M059J (cell line): ENCODE measurements around the gene SMYD3. TPM values are rescaled to one million over a fixed set of nuclear protein-coding genes. Genes with fewer than 3 reads are reported as not detected.

Experiments
- DNase-seq: peaks from one replicate; pipeline ENCODE4 v3.0.0-alpha.2; 2012; ENCODE audit warnings: low read depth
- total RNA-seq: library from RNA; depleted of rRNA; stranded (reverse); fragments of >200 nt; shearing (Covaris generic); gene quantifications from 2 replicates; pipeline ENCODE4 v1.2.3, GENCODE V29; 2014

Gene SMYD3
- total RNA-seq, 1 experiment from 2014 or later, result 35.5 TPM

DNA sequence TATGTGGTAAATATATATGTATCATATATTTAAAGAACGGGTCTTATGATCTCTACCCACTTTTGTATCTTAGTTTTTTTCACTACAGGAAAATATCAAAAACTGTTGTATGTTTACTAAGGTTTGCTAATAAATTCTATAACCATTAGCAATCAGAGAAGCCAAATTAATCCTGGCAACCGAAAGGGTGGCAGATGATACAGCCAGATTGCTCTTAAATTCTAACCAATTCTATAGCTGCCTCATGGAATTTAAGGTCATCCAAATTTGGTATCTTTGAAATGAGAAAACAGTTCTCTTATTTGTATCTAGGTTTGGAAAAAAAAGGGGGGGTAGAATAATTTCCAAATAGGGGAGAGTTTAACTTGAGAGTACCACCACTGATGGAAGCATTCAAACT is 591.2 kb downstream of the SMYD3 start:
- DNase-seq, result no peak

DNA sequence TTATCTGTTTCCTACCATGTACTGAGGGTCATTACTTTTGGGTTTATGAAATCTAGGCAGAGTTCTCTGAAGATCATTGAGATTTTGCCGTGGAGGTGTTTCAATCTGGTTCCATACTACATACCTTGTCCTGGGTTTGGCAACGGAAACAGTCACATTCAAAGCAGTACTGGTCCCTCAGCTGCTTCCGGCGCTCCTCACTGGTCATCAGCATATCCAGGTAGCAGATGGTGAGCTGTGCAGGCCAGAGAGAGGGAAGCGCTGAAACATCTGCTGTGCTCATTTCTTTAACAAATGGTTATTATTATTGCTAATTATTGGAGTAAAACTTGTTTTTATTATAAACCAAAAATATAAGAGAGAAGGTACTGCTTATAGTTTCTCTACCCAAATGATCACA is 591.7 kb downstream of the SMYD3 start:
- no peak for DNase-seq

DNA sequence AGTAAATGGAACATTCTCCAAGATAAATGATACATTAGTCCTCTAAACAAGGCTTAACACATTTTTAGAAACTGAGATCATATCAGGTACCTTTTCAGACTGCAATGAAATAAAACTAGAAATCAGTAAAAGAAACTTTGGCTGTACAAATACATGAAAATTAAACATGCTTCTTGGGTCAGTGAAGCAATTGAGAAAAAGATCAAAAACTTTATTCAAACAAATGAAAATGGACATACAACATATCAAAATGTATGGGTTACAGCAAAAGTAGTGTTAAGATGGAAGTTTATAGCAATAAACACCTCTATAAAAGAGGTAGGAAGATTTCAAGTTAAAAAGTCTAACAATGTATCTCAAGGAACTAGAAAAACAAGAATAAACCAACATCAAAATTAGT is 598.5 kb downstream of the SMYD3 start:
- DNase-seq, result no peak

DNA sequence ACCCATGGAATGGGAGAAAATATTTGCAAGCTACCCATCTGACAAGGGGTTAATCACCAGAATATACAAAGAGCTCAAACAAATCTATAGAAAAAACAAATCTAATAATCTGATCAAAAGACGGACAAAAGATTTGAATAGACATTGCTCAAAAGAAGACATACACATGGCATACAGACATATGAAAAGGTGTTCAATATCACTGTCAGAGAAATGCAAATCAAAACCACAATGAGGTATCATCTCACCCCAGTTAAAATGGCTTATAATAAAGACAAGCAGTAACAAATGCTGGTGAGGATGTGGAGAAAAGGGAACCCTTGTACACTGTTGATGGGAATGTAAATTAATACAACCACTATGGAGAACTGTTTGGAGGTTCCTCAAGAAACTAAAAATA is 600.9 kb downstream of the SMYD3 start:
- no peak for DNase-seq

DNA sequence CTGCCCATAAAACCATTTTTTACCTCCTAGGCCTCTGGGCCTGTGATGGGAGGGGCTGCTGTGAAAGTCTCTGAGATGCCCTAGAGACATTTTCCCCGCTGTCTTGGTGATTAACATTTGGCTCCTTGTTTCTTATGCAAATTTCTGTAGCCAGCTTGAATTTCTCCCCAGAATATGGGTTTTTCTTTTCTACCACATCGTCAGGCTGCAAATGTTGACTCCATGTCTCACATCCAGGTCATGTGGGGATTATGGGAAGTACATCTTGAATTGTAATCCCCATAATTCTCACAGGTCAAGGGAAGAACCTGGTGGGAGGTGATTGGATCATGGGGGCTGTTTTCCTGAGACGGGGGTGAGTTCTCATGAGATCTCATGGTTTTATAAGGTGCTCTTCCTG is 603.2 kb downstream of the SMYD3 start:
- DNase-seq, result no peak

DNA sequence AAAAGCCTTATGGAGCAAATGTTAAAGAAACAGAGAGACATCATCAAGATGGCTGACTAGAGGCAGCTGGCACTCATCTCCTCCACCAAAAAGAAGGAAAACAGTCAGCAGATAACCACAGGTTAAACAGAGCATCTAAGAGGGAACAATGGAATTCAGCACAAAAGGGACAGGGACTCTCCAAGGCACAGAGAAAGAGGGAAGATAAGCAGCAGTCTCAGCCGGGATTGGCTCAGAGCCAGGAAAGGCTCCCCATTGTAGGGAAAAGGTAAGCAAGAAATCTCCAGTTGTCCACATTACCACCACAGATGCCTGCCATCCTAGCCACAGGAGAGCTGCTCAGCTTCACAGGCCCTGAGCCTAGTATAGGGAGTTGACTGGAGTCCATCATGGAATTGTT is 605.5 kb downstream of the SMYD3 start:
- no peak for DNase-seq

DNA sequence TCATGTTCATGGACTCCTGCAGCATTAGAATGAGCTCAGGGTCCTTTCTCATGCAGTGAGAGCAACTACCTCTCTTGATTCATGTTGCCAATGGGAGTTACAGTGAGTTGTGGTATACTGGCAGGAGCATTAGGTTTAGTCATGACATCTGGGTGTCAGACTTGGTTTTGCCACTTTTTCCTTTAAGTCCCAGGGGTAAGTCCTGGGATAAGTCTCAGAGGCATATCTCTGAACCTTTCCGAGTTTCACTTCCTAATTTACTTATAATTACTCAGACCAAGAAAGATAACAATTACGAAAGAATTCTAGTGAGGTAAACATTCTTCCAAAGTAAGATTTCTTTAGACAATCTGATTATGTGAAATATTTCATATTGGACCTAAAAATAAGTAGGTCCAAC is 606.0 kb downstream of the SMYD3 start:
- no peak for DNase-seq

DNA sequence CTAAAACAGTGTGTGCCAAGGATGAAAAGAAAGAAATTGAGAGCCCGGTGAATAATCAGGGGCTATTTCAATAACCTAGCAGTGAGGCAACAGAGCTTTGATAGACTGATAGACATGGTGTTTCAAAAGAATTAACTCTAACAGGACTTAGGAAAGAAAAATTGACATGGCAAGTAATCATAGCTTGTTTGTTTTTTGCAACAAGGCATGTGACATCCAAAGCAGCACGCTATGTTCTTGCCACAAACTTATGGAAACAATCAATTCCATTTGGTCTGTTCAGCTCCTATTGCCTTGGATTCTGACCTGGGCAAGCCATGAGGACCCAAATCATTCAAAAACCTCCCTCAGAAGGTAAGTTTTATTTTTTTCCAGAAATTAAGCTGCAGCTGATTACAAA is 608.5 kb downstream of the SMYD3 start:
- no peak for DNase-seq

DNA sequence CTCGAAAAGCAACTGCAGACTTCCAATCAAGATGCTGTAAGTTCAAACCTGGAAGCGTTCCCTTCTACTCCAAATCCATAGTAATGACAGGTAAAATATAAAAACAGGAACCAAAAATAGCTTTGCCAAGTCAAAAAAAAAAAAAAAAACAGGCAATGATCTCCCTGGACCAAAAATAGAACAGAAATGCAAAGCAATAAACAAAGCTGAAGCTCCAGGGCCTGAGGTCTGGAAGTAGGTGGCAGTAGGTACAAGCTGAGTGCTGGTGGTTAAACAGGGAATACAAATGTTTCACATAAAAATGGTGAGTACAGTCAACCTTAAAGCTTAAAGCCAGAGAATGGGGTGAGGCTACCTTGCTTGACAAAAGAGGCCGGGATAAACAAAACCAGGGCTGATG is 610.8 kb downstream of the SMYD3 start:
- peak; percentile 12 for DNase-seq

DNA sequence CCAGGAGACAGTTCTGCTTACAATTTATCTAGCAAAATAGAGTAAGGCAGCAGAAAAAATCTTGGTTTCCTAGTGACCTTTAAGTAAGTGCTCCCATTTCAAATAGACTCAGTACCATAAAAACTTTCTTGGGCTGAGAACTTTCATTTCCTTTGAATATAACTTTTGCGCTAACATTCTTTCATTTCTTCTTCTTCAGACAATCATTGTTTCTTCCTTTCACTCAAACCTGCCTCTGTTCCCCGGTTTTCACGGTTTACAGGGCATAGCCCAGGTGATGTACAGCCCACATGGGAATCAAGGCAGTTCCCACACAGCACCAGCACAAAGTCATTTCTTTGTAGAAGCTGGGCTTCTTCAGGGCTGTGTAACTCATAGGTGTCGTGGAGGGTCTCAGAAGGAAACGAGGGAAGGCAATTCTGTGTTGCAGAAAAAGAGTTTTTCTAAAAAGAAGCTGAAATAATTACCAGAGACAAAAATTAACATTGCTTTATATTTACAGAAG is 611.6 kb downstream of the SMYD3 start:
- DNase-seq, result no peak

DNA sequence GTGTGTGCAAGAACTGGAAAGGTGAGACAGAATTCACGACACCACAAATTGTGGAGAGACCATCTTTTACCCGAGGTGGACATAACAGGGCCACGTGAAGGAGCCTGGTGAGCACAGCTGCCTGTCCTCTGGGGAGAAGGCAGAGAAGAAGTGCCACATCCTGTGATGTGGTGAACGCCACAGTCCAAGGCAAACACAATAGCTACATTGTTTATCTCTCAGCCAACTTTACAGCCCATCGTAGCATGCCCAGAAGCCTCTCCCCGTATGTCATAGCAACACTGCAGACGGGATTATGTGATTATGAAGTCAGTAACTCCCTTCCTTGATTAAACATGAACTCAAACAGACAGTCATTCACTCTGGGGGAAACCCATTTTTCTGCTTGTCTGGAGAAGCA is 612.2 kb downstream of the SMYD3 start:
- DNase-seq, result no peak

DNA sequence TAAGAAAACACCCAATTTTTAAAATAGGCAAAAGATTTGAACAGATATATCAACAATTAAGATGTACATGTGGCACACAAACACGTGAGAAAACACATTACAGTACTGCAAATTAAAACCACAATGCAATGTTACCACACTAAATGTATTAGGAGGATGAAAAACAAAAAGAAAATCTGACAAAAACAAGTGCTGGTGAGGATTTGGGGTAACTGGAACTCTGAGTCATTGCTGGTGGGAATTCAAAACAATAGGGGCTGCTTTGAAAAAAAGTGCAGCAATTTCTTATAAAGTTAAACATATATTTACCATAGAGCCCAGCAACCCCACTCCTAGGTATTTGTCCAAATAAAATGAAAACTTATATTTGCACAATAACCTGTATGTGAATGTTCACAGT is 614.1 kb downstream of the SMYD3 start:
- DNase-seq, result no peak

DNA sequence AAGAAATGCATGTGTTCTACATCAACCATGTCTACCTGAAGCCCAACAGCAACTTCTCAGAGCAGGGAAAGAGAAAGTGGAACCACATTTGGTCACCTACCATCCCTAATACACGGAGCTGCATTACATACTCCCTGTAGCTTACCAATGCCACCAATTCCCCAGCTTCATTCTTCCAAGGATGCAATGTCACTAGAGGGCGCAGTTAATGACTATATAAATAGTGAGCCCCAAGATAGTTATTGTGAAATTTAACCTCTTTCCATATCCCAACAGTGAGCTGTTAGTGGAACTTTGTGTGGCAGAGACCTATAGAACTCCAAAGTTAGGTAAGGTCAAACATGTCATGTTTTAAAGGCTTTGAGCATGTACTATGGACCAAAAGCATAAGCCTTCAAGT is 618.3 kb downstream of the SMYD3 start:
- peak; percentile 42 for DNase-seq

DNA sequence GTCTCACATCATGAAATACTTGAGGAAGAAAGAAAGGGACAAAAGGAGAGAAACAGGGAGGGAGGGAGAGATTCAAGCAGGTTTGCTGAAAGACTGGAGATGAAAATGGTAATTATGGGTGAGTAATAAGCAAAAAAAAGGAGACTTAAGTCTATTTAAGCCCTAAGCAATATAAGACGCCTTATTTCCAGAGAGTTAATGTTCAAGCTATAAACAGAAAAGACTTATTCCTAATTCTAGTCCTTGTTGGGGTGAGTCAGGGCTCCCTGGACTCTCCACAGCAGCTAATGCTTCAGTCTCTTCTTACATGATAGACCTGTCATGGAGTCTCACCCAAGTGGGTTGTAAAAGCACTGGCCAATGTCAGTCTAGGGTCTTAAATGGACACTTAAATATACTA is 619.2 kb downstream of the SMYD3 start:
- DNase-seq, result no peak

DNA sequence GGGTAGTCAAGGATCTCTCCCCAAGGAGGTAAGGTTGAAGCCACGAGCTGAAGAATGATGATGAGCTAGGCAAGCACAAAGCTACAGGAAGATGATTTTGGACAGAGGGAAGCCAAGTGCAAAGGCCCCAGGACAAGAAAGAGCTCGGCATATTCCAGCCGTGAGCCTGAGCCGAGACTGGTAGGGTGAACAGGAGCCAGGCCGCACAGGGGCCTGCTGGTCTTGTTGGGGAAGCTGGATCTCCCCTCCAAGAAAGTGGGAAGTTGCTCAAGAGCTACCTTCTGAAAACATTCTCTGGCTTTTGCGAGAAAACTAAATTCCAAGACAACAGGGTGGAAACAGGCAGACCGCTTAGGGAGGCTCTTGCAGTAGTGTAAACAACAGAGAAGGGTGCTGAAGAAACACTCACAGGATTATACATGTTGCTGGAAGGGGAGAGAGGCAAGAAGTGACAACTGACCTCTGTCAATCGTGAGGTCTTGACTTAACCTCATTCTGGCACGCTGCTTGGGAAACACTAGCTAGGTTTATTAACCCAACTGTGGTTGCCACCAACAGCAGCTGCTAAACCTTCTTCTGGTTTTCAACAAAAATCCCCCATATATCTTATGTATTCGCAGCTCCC is 625.2 kb downstream of the SMYD3 start:
- DNase-seq, result no peak

DNA sequence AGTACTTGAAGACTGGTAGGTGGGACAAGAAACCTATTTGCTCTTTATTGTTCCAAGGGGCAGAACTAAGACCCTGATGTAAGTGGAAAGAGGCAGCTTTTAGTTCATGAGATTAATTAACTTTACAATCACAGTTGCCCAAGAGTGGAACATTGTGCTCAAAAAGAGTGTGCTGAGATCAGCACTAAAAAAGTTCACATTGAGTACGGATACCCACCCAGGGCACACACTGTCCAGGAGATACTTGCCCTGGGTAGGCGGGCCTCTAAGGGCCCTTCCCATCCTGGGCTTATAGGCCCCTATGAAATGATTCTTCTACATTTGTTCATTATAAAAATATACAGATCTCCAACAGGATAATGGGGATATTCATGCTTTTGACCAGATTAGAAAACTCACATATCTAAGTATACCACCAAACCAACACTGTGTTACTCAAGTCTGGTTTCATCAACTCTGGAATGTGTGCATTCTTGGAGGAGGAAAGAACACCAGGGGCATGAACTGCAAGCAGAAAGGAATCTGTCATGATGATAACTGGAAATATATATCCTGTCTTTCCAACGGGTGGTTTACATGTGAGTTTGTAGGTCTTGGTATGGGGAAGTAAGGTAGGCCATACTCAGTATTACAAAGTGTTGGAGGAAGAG is 626.2 kb downstream of the SMYD3 start:
- DNase-seq, result peak; percentile 71

DNA sequence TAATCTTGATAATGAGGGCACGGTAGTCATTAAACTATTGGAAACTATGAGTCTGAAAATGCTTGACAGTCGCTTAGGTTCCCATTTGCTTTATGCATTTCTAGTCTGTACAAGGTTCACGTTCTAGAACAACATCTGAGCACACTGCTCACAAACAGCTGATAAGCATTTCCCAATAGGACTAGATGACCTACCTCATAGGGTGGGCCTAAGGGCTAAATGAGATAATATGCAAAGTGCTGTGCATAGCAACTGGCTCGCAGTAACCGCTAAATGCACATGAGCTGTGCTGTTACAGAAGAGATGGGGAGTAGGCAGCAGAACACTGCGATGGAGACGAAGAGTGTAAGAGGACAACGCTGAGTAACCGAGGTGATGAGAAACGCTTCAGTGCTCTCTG is 628.0 kb downstream of the SMYD3 start:
- DNase-seq, result no peak

DNA sequence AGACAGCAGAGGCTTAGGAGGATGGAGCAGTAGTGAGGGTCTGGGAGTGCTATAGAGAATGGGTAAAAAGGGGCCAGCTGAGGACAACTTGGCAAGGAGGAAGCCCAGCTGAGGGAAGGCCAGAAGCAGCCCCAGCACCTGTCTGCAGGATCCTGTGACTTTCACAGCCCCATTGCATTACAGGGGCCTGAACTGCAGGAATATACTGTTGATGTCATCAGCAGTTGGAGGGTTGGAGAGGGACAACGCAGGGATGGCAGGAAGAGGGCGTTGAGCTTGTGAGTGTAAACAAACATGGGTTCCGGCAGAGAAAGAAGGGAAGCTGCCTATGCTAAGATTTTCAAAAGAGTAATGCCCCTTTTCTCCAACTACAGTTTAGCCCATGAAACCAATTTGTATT is 628.5 kb downstream of the SMYD3 start:
- DNase-seq, result no peak

DNA sequence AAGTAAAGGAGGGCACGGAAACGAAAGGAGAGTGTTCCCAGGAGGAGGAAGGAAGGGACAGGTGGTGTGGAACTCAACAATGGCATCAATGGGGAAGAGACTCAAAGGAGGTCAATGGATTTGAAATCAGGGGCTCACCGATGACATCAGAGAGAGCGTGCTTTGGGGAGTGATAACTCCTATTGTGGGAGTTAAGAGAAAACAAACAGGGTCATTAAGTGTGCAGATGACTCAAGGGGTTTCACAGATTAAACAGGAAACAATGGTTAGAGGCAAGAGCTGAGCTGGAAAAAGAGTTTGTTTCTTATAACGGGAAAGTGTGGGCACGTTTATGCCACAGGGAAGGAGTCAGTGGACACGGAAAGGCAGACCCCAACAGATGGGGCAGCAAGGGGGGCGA is 629.1 kb downstream of the SMYD3 start:
- DNase-seq, result no peak

DNA sequence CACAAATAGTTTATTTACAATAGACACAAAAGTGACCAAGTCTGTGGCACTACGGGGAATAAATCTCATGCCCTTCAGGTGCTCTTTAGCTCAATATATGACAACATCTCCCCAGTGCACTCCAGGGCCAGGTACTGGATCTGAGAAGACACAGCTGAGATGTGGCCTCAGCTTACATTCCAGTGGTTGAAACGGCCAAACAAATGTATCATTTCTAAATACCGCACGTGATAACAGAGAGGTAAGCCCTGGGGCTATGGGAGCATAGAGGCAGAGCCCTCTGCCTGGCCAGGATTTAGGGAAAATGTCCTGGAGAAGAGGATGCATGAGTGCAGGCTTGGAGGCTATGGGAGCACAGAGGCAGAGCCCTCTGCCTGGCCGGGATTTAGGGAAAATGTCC is 630.5 kb downstream of the SMYD3 start:
- DNase-seq, result peak; percentile 90

DNA sequence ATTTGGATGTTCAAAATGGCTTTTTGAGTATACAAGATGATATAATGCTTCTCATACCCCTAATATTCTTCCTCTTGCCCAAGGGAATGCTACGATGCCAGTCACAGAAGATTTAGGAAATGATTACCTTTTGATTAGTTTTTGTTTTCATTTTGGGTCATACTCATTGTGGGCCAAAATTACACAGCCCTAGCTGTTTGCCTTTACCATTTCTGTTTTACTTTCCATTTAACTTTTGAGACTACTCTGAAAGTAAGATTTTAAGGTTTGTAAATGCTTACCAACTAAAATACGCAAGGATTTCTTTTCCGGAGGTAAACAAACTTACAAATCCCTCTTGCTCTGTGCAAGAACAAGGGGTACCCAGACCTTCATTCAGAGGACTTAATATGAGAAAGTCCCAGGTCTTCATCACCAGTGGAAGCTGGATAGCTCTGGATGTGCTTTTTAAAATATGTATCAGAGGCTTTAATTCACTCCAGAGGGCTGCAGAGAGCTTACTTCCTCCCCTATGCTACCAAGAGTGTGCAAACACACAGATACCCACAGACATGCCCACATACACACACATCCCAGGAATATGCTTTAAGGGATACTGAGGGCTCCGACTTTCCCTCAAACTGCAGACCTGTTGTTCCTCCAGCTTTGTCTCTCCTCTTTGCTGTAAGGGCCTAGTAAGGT is 631.4 kb downstream of the SMYD3 start:
- DNase-seq, result no peak

DNA sequence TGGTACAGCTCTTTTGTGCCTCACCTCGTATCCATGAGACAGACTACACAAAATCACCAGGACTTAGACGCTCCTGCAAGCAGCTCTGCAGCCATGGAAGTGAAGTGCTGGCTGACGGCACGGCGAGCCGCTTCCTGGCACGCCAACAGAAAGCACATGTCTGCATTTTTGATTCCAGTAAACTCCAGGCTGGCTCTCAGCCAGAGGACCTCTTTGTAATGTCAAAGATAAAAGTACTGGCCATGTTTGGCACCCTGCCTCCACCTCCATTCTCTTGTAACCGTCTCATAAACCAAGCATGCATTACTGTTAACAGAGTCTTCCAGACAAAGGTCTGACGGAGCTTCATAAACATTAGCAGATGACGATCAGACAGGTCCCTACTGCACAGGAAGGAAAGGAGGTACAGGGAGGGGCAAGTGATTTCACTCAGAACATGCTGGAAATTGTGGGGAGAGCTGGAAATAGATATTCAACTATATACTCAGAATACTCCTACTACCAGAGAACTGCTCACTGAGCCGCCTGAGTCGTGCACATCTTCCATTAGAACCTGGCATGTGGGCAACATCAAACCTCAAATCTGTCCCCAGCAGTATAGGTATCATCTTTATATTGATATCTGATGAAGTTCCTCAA is 632.0 kb downstream of the SMYD3 start:
- peak; percentile 99 for DNase-seq
